Measurements from ENCODE around the gene CC2D1B.

DNA sequence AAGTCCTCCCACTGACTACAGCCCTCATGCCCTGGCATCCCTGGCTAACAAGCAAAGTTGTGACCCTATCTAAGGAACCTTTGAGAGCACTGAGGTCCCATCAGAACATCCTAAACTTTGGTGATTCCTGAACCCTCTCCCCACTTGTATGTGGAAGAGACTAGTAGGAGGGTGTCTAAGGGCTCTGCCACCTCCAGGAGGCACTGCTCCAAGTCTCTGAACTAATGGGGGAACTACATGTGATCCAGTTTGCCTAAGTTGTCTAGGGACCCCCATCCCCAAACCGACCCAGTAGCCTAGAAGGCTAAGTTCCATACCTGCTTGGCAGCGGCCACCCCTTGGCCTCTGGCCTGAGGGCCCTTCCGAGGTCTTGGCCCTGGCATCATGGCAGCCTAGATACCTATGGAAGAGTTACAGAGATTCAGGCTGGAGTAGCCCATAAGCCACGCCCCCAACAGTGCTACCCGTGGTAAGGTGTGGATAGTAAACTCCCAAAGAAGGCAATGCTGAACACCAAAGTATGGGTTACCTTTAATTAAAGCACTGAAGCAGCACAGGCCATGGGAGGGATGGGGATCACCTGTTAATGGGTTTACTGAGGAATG, 1.7 kb downstream of the CC2D1B start:
- TF ChIP-seq, protein P1, sequence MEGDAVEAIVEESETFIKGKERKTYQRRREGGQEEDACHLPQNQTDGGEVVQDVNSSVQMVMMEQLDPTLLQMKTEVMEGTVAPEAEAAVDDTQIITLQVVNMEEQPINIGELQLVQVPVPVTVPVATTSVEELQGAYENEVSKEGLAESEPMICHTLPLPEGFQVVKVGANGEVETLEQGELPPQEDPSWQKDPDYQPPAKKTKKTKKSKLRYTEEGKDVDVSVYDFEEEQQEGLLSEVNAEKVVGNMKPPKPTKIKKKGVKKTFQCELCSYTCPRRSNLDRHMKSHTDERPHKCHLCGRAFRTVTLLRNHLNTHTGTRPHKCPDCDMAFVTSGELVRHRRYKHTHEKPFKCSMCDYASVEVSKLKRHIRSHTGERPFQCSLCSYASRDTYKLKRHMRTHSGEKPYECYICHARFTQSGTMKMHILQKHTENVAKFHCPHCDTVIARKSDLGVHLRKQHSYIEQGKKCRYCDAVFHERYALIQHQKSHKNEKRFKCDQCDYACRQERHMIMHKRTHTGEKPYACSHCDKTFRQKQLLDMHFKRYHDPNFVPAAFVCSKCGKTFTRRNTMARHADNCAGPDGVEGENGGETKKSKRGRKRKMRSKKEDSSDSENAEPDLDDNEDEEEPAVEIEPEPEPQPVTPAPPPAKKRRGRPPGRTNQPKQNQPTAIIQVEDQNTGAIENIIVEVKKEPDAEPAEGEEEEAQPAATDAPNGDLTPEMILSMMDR (IDR thresholded peaks at IDR 0.05), result no peak
- no peak for TF ChIP-seq POLR2A (IDR thresholded peaks at IDR 0.05)
- TF ChIP-seq POLR2AphosphoS5 (IDR thresholded peaks at IDR 0.05; ENCODE audit: insufficient read depth in 1 of 2, low read depth in 1 of 2), result no peak

Data from vagina (tissue), 2 donors.